SK-N-SH treated with all-trans-retinoic acid at 6 μM for 48 hours (cell line): ENCODE data around the gene SMIM14.

Experiments used
- SNAI2 ChIP-seq: fragments of 250-450 bp; sonication (Bioruptor Pico); IDR thresholded peaks from 2 replicates; pipeline ENCODE4 v1.5.0; 2020; ENCODE audit warnings: mild to moderate bottlenecking, moderate library complexity
- ZC3H10 ChIP-seq: fragments of 250-450 bp; sonication (Bioruptor Pico); IDR thresholded peaks from 2 replicates; pipeline ENCODE4 v1.5.1; 2021; ENCODE audit warnings: mild to moderate bottlenecking, moderate library complexity

DNA sequence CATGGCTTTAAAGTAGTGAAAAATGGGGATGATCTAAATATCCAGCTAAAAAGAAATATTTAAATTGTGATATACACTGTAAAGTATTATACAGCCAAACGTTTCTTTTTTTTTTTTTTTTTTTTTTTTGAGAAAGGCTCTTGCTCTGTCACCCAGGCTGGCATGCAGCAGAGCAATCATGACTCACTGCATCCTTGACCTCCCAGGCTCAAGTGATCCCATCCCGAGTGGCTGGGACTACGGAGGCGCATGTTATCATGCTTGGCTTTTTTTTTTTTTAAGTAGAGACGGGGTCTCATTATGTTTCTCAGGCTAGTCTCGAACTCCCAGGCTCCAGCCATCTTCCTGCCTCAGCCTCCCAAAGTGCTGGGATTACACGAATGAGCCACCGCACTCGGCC, 17.1 kb downstream of the SMIM14 start:
- TF ChIP-seq ZC3H10 (CRISPR knock-in tag): no peak
- TF ChIP-seq SNAI2 (CRISPR knock-in tag): no peak
